GM12878 (cell line): ENCODE data around the gene CLEC4M. TPM values are rescaled to one million over a fixed set of nuclear protein-coding genes. Genes with fewer than 3 reads are reported as not detected.

Source experiments
- ATF7 ChIP-seq: fragments of 450-650 bp; IDR thresholded peaks from 2 replicates; pipeline ENCODE4 v1.6.1; 2016; ENCODE audit warnings: low read depth, mild to moderate bottlenecking
- BACH1 ChIP-seq: fragments of 450-650 bp; IDR thresholded peaks from 2 replicates; pipeline ENCODE4 v1.6.1; 2017; ENCODE audit warnings: mild to moderate bottlenecking, borderline replicate concordance
- CREM ChIP-seq: IDR thresholded peaks from 2 replicates; pipeline ENCODE4 v1.6.1; 2014; ENCODE audit warnings: antibody characterized with exemption, low read depth
- EED ChIP-seq: sonication (generic); IDR thresholded peaks from 2 replicates; pipeline ENCODE4 v1.6.1; 2016; ENCODE audit warnings: antibody characterized with exemption, low read depth
- EGR1 ChIP-seq, 2 experiments: IDR thresholded peaks; 1 replicate in 1 of 2; 2 replicates in 1 of 2; pipeline ENCODE4 v1.6.1; 2011 to 2012; ENCODE audit warnings: low read depth in 2 of 2, low read length in 2 of 2, borderline replicate concordance in 1 of 2, mild to moderate bottlenecking in 1 of 2, moderate library complexity in 1 of 2
- EZH2 ChIP-seq: IDR thresholded peaks from 2 replicates; pipeline ENCODE4 v1.6.1; 2012; ENCODE audit warnings: low read depth, mild to moderate bottlenecking, control low read depth, inconsistent platforms, low read length, borderline replicate concordance; ENCODE audit not compliant: control insufficient read depth
- NFYB ChIP-seq: IDR thresholded peaks from 2 replicates; pipeline ENCODE4 v1.6.1; 2011; ENCODE audit warnings: low read depth, mild to moderate bottlenecking, low read length, improper control_type of control experiment, moderate library complexity; ENCODE audit not compliant: insufficient read depth
- SMC3 ChIP-seq: IDR thresholded peaks from 2 replicates; pipeline ENCODE4 v1.6.1; 2011; ENCODE audit warnings: low read length, improper control_type of control experiment, borderline replicate concordance
- TAF1 ChIP-seq: IDR thresholded peaks from 2 replicates; pipeline ENCODE4 v1.6.1; 2011; ENCODE audit warnings: mild to moderate bottlenecking, low read depth, low read length, borderline replicate concordance
- ZNF622 ChIP-seq: fragments of 450-650 bp; IDR thresholded peaks from 2 replicates; pipeline ENCODE4 v1.6.1; 2017; ENCODE audit warnings: mild to moderate bottlenecking, inconsistent platforms
- polyA plus RNA-seq, 11 experiments: library from polyadenylated mRNA; depleted of rRNA in 4 of 11; unstranded in 6 of 11; stranded (reverse) in 5 of 11; fragments of >200 nt; fragmentation: Nextera tagmentation in 4 of 11; fragmentation: Illumina TruSeq in 1 of 11; extraction: Ambion mirVana in 4 of 11; extraction: Trizol in 1 of 11; gene quantifications; 1 replicate in 1 of 11; 2 replicates in 10 of 11; pipeline versions ENCODE4 v1.2.1 to v1.2.3, GENCODE V29; 2011 to 2016; ENCODE audit warnings: inconsistent platforms in 2 of 11, missing spikeins in 2 of 11, low read depth in 1 of 11
- total RNA-seq, 4 experiments: library from RNA; depleted of rRNA in 3 of 4; stranded (reverse); fragments of >200 nt in 3 of 4; fragmentation: Illumina TruSeq in 1 of 4; extraction: Trizol in 1 of 4; gene quantifications; 2 replicates each; pipeline versions ENCODE4 v1.2.1 to v1.2.3, GENCODE V29; 2013 to 2021
- TF ChIP-seq, protein P1 (sequence below): IDR thresholded peaks from 2 replicates; pipeline ENCODE4 v1.6.1; 2012; ENCODE audit warnings: improper control_type of control experiment, low read depth, low read length; ENCODE audit not compliant: insufficient replicate concordance

CLEC4M gene
- total and polyA plus RNA-seq, 10 of the 15 experiments (the other 5 are each of a cell fraction or from before 2014, with no cell fraction given) = 0.11 to 0.42 (median 0.25) TPM; not detected in 1

DNA sequence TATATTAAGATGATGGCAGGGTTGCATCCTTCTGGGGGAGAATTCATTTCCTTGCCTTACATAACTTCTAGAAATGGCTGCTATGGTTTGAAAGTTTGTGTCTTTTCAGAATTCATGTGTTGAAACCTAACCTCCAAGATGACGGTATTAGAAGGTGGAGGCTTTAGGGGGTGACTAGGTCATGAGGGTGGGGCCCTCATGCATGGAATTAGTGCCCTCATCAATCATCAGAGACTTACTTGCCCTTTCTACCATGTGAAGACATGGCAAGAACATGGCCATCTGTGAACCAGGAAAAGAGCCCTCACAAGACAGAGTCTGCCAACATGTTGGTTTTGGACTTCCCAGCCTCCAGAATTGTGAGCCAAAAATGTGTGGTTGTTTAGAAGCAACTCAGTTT, 46.3 kb upstream of the CLEC4M start (continued):
- TF ChIP-seq, protein P1, sequence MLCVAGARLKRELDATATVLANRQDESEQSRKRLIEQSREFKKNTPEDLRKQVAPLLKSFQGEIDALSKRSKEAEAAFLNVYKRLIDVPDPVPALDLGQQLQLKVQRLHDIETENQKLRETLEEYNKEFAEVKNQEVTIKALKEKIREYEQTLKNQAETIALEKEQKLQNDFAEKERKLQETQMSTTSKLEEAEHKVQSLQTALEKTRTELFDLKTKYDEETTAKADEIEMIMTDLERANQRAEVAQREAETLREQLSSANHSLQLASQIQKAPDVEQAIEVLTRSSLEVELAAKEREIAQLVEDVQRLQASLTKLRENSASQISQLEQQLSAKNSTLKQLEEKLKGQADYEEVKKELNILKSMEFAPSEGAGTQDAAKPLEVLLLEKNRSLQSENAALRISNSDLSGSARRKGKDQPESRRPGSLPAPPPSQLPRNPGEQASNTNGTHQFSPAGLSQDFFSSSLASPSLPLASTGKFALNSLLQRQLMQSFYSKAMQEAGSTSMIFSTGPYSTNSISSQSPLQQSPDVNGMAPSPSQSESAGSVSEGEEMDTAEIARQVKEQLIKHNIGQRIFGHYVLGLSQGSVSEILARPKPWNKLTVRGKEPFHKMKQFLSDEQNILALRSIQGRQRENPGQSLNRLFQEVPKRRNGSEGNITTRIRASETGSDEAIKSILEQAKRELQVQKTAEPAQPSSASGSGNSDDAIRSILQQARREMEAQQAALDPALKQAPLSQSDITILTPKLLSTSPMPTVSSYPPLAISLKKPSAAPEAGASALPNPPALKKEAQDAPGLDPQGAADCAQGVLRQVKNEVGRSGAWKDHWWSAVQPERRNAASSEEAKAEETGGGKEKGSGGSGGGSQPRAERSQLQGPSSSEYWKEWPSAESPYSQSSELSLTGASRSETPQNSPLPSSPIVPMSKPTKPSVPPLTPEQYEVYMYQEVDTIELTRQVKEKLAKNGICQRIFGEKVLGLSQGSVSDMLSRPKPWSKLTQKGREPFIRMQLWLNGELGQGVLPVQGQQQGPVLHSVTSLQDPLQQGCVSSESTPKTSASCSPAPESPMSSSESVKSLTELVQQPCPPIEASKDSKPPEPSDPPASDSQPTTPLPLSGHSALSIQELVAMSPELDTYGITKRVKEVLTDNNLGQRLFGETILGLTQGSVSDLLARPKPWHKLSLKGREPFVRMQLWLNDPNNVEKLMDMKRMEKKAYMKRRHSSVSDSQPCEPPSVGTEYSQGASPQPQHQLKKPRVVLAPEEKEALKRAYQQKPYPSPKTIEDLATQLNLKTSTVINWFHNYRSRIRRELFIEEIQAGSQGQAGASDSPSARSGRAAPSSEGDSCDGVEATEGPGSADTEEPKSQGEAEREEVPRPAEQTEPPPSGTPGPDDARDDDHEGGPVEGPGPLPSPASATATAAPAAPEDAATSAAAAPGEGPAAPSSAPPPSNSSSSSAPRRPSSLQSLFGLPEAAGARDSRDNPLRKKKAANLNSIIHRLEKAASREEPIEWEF = no peak
- TF ChIP-seq ATF7 = no peak
- no peak for TF ChIP-seq CREM
- no peak for TF ChIP-seq EED
- no peak for TF ChIP-seq SMC3
- TF ChIP-seq TAF1 = no peak
- no peak for TF ChIP-seq EZH2
- TF ChIP-seq EGR1 (IDR thresholded peaks at IDR 0.05; ENCODE audit: borderline replicate concordance in 1 of 2, low read depth in 2 of 2, low read length in 2 of 2) = no peak
- no peak for TF ChIP-seq ZNF622
- no peak for TF ChIP-seq NFYB
- TF ChIP-seq BACH1 = no peak
- TF ChIP-seq, all 136 proteins: peak for 0
